HG03575 (cell line): ENCODE data around the gene CTSS.
"Not testable (repeated sequence)": the region's sequence is repeated elsewhere in the genome, so short reads cannot be mapped to it uniquely, and the experiment has no call there.

Source experiments
- ATAC-seq: cut with Tn5 transposase; IDR thresholded peaks from one replicate; pipeline ENCODE4 v1.9.1; 2021; ENCODE audit not compliant: unreplicated experiment, insufficient number of reproducible peaks, low FRiP score; ENCODE audit errors: extremely low read depth

Gene CTSS

GRCh38 chr1:150778409-150778808 lies 12.8 kb upstream of the CTSS start:
- no peak for ATAC-seq

GRCh38 chr1:150777544-150777943 lies 12.0 kb upstream of the CTSS start:
- ATAC-seq, result no peak

GRCh38 chr1:150775931-150776505 lies 10.4 kb upstream of the CTSS start:
- not testable (repeated sequence) for ATAC-seq

GRCh38 chr1:150775276-150775675 lies 9.7 kb upstream of the CTSS start:
- ATAC-seq, result no peak

- ATAC-seq, result no peak
Measured at GRCh38 chr1:150772326-150772725, 6.7 kb upstream of the CTSS start.

GRCh38 chr1:150767704-150768103 lies 2.1 kb upstream of the CTSS start:
- not testable (repeated sequence) for ATAC-seq

GRCh38 chr1:150765977-150766301 lies 361 bp upstream of the CTSS start:
- ATAC-seq, result not testable (repeated sequence)

- ATAC-seq, result no peak
Measured at GRCh38 chr1:150764617-150765101, 919 bp downstream of the CTSS start.

- ATAC-seq, result no peak
Measured at GRCh38 chr1:150763018-150763417, 2.6 kb downstream of the CTSS start.

GRCh38 chr1:150762552-150762951 lies 3.0 kb downstream of the CTSS start:
- no peak for ATAC-seq

- no peak for ATAC-seq
Measured at GRCh38 chr1:150761801-150762200, 3.8 kb downstream of the CTSS start.

GRCh38 chr1:150760013-150760412 lies 5.6 kb downstream of the CTSS start:
- no peak for ATAC-seq

GRCh38 chr1:150753416-150753815 lies 12.2 kb downstream of the CTSS start:
- ATAC-seq, result no peak

GRCh38 chr1:150751443-150751842 lies 14.1 kb downstream of the CTSS start:
- no peak for ATAC-seq

GRCh38 chr1:150749720-150750311 lies 15.8 kb downstream of the CTSS start:
- ATAC-seq, result no peak

- ATAC-seq, result no peak
Measured at GRCh38 chr1:150748878-150749719, 16.5 kb downstream of the CTSS start.

GRCh38 chr1:150730130-150730721 lies 35.4 kb downstream of the CTSS start:
- ATAC-seq, result no peak

- ATAC-seq, result no peak
Measured at GRCh38 chr1:150724336-150724735, 41.2 kb downstream of the CTSS start.

GRCh38 chr1:150720703-150721102 lies 44.9 kb downstream of the CTSS start, which contains the start of gene HORMAD1:
HORMAD1 (minus strand) TSS chr1:150720895; CDS start chr1:150719505, 1,390 bp downstream.
- no peak for ATAC-seq

- no peak for ATAC-seq
Measured at GRCh38 chr1:150720098-150720497, 45.5 kb downstream of the CTSS start.
